Small intestine (tissue), 7 donors: ENCODE results near the gene GCNT1. TPM values are rescaled to one million over a fixed set of nuclear protein-coding genes. Genes with fewer than 3 reads are reported as not detected.
"Not testable (repeated sequence)": the region's sequence is repeated elsewhere in the genome, so short reads cannot be mapped to it uniquely, and the experiment has no call there.

Experiments used
- DNase-seq, 2 donors: peaks; one replicate each; pipeline versions ENCODE4 v3.0.0 to v3.0.0-alpha.2; 2013
- FAIRE-seq: peaks from 2 replicates; lab custom pipeline; 2012; peaks lifted over from hg19 to GRCh38; lab: Jason Lieb, UNC
- H3K27ac ChIP-seq, 3 donors: one replicate each; pipeline ENCODE4 v1.5.1; 2013; ENCODE audit warnings: low read length in 2 of 3, mild to moderate bottlenecking in 2 of 3, control low read depth in 1 of 3, inconsistent platforms in 1 of 3, low read depth in 1 of 3, moderate library complexity in 1 of 3
- H3K27me3 ChIP-seq, 3 donors: one replicate each; pipeline ENCODE4 v1.6.1; 2013; ENCODE audit warnings: low read length in 3 of 3, inconsistent platforms in 1 of 3; ENCODE audit not compliant: control insufficient read depth in 3 of 3, insufficient read depth in 3 of 3
- H3K36me3 ChIP-seq, 3 donors: one replicate each; pipeline ENCODE4 v1.6.1; 2013; ENCODE audit warnings: low read length in 3 of 3, inconsistent platforms in 1 of 3, low read depth in 1 of 3, mild to moderate bottlenecking in 1 of 3, moderate library complexity in 1 of 3; ENCODE audit not compliant: control insufficient read depth in 3 of 3, insufficient read depth in 2 of 3
- H3K4me1 ChIP-seq, 3 donors: one replicate each; pipeline ENCODE4 v1.6.1; 2013; ENCODE audit warnings: low read length in 2 of 3, inconsistent platforms in 1 of 3, low read depth in 1 of 3, mild to moderate bottlenecking in 1 of 3, moderate library complexity in 1 of 3; ENCODE audit not compliant: control insufficient read depth in 3 of 3, insufficient read depth in 2 of 3
- H3K4me3 ChIP-seq, 3 donors: one replicate each; pipeline ENCODE4 v1.5.1; 2013; ENCODE audit warnings: low read length in 3 of 3, control low read depth in 1 of 3, inconsistent platforms in 1 of 3, low read depth in 1 of 3, mild to moderate bottlenecking in 1 of 3, moderate library complexity in 1 of 3
- H3K9me3 ChIP-seq, 2 donors: one replicate each; pipeline ENCODE4 v1.6.1; 2013; ENCODE audit warnings: low read depth in 1 of 2, low read length in 1 of 2; ENCODE audit not compliant: control insufficient read depth in 2 of 2, insufficient read depth in 1 of 2
- WGBS, 3 donors: extraction: QIAGEN DNeasy Blood & Tissue Kit; methylation state at CpG; one replicate each; pipeline ENCODE4 v1.1.7; 2013; 5-methylcytosine and 5-hydroxymethylcytosine counted together
- polyA plus RNA-seq, 4 donors: library from polyadenylated mRNA; stranded (reverse) in 3 of 4; unstranded in 1 of 4; fragments of 200-250 nt in 3 of 4; fragments of 120-200 nt in 1 of 4; gene quantifications; one replicate each; pipeline versions ENCODE4 v1.2.1 to v1.2.3, GENCODE V29; 2013
- donor health status: healthy with polysubstance abuse.
- donor health status: control.
- donor health status: control.
- donor health status: Bipolar disorder and iron deficiency.
- donor health status: healthy.

Gene GCNT1
- polyA plus RNA-seq, 4 donors = 7.0 to 170 (median 31.5) TPM

DNA sequence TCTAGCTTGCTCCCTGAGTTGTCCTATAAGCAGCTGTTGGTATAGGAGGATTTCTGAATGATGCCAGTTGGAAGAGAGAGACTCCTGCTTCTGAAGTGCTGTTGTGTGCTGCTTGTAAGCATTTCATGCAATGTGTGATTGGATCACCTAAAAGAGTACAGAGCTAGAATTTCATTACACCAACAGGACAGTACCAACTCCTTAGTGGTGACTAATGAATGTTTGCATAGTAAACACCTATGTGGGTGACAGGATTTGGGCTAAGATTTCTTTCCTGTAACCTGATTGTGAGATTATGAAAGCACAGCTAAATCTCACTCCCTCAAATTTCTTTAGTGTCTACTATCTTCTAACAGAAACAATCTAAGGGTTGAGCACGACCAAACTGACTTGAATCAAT is 67.0 kb downstream of the GCNT1 start:
- Histone ChIP-seq H3K4me3 (no peak overlapping the region), H3K4me1 (peaks cover 0 to 2% (median 0%) of the 10 kb centered on the region in 3 donors), H3K36me3 (peaks cover 0 to 3% (median 2%) of the 10 kb centered on the region in 3 donors), H3K27ac (no peak overlapping the region), H3K9me3 (peaks cover 0 to 6% of the 10 kb centered on the region in 2 donors), H3K27me3 (no peaks in the 10 kb centered on the region)
- WGBS, 3 donors = 61 to 70% (median 62%) methylated on average over 1 of the region's 1 CpG
- no peak for DNase-seq
- no peak for FAIRE-seq

DNA sequence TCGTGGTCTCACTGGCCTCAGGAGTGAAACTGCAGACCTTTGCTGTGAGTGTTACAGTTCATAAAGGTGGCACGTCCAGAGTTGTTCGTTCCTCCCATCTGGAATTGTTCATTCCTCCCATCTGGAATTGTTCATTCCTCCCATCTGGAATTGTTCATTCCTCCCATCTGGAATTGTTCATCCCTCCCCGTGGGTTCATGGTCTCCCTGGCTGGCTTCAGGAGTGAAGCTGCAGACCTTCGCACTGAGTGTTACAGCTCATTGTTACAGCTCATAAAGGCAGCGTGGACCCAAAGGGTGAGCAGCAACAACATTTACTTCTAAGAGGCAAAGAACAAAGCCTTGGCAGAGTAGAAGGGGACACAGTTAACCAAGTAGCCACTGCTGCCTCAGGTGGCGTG is 69.1 kb downstream of the GCNT1 start:
- DNase-seq (no peak), FAIRE-seq (no peak)
- no peaks in the 10 kb centered on the region for H3K27me3 ChIP-seq
- no peak overlapping the region for H3K4me3 ChIP-seq
- peaks cover 0 to 6% of the 10 kb centered on the region in 2 donors for H3K9me3 ChIP-seq
- H3K4me1 ChIP-seq = peaks cover 0 to 2% (median 0%) of the 10 kb centered on the region in 3 donors
- peaks cover 0 to 2% (median 0%) of the 10 kb centered on the region in 3 donors for H3K36me3 ChIP-seq
- 92 to 95% (median 92%) methylated on average over 7 of the region's 7 CpGs for WGBS, 3 donors
- no peak overlapping the region for H3K27ac ChIP-seq

DNA sequence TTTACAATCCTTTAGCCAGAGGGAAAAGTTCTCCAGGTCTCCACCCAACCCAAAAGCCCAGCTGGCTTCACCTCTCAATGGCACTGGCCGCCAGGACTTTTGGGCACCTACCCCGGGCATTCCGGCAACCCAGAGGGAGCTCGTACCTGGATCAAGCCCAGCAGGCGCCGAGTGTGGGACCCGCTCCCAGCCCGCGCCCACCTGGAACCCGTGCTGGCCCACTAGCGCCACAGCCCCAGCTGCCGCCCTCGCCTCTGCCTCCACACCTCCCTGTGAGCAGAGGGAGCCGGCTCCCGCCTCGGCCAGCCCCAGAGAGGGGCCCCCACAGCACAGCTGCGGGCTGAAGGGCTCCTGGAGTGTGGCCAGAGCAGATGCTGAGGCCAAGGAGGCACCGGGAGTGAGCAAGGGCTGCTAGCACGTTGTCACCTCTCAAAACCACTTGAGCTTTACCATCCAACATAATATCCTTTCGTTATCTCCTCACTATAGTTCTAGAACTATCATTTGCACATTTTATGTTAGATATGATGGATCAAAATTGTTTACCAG is 69.7 kb downstream of the GCNT1 start:
- Histone ChIP-seq H3K27me3 (no peaks in the 10 kb centered on the region), H3K36me3 (peaks cover 0 to 2% (median 0%) of the 10 kb centered on the region in 3 donors), H3K4me3 (no peak overlapping the region), H3K9me3 (peaks cover 0 to 6% of the 10 kb centered on the region in 2 donors), H3K27ac (no peak overlapping the region), H3K4me1 (peaks cover 0 to 2% (median 0%) of the 10 kb centered on the region in 3 donors)
- DNase-seq (no peak), FAIRE-seq (no peak)
- 88 to 97% (median 97%) methylated on average over 18 to 20 of the region's 20 CpGs for WGBS, 3 donors

DNA sequence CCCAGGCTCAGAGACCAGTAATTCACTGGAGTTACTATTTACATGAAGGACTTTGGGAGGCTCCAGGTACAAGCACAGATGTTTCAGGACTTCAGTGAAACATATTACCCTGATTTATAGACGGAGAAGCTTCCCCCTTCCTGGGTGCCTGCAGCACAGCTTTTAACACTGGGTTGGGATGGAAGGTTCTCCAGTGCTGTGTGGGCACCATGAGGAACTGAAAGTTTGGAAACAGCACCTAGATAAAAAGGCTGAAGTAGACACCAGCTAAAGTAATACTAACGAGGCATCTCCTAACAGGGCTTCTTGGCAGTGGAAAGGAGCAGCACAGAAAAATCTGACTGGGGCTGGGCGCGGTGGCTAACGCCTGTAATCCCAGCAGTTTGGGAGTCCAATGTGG is 70.7 kb downstream of the GCNT1 start:
- Histone ChIP-seq H3K4me1 (peaks cover 0 to 6% (median 2%) of the 10 kb centered on the region in 3 donors), H3K9me3 (peaks cover 0 to 6% of the 10 kb centered on the region in 2 donors), H3K27me3 (no peaks in the 10 kb centered on the region), H3K36me3 (peaks cover 0 to 2% (median 0%) of the 10 kb centered on the region in 3 donors), H3K4me3 (no peak overlapping the region), H3K27ac (no peak overlapping the region)
- DNase-seq = no peak
- 93 to 97% (median 96%) methylated on average over 5 of the region's 5 CpGs for WGBS, 3 donors
- FAIRE-seq = no peak

DNA sequence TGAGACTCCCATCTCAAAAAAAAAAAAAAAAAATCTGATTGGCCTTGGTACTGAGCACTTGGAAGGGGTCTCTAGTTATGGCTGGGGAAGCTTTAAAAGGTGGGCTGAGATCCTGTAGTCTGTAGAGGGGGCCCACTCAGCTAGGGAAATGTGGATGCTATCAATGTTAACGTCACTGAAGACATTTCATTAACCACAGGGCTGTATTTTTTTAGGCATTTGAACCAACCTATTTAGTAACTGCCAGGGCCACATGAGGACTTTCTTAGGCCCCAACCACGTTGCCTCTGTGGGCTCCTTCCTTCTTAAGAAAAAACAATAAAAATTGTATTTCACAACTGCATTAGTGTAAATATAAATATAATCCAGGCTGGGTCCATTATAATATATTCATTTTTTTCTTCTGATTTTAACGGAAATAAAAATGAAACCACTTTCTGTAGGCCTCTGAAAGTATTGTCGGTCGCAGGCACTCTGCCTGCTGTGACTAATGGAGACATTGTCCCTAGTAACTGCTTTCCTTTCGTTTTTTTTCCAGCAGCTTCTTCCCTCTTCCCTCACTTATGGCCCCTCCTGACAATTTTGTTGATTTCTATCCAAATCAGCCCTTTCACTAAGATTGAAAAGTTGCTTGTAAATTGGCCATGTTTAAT is 71.6 kb downstream of the GCNT1 start:
- Histone ChIP-seq H3K4me3 (no peak overlapping the region), H3K9me3 (peaks cover 0 to 6% of the 10 kb centered on the region in 2 donors), H3K4me1 (peaks cover 0 to 6% (median 2%) of the 10 kb centered on the region in 3 donors), H3K27me3 (no peaks in the 10 kb centered on the region), H3K27ac (peak overlapping the region in 1 of 3 donors; percentile 45), H3K36me3 (peaks cover 0 to 2% (median 0%) of the 10 kb centered on the region in 3 donors)
- FAIRE-seq (no peak), DNase-seq (peak in 1 of 2 donors; percentile 28)
- 21 to 27% (median 24%) methylated on average over 6 of the region's 6 CpGs for WGBS, 3 donors

DNA sequence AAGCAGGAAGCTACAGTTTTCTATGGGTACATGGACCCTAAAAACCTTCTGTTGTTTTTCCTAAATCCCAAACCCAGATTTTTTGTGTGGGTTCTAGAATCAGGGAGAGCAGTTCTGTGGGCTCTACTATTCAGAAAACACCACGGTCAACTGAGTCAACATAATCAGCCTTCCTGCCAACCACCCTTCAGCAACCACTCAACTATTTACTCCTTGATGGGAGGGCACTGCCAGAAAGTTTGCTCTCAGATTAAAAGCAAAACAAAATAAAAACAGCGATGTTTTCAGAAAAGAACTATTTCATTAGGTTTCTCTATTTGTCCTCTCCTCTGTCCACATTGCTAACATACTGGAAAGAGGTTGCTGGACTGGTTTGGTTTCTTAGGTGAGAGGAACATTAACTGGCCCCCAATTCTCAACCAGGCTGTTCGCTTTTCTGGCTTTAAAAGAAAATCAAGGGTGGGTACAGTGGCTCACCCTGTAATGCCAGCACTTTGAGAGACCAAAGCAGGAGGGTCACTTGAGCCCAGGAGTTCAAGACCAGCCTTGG is 72.3 kb downstream of the GCNT1 start:
- no peak overlapping the region for H3K27ac ChIP-seq
- 71 to 74% (median 73%) methylated on average over 3 of the region's 3 CpGs for WGBS, 3 donors
- FAIRE-seq (no peak), DNase-seq (no peak)
- peaks cover 0 to 2% (median 0%) of the 10 kb centered on the region in 3 donors for H3K36me3 ChIP-seq
- no peaks in the 10 kb centered on the region for H3K27me3 ChIP-seq
- H3K4me1 ChIP-seq = peaks cover 0 to 6% (median 2%) of the 10 kb centered on the region in 3 donors
- H3K9me3 ChIP-seq = peaks cover 0 to 6% of the 10 kb centered on the region in 2 donors
- no peak overlapping the region for H3K4me3 ChIP-seq

DNA sequence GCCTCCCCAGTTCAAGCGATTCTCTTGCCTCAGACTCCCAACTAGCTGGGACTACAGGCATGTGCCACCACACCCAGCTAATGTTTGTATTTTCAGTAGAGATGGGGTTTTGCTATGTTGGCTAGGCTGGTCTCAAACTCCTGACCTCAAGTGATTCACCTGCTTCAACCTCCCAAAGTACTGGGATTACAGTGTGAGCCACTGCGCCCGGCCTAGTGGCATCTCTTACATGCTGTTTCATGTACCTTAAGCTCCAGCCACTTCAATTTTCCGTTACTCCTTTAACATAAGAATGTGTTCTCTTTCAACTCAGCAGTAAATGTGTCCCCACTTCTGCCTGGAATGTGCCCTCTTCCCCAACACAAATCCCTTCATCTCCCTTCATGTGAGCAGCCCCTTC is 73.9 kb downstream of the GCNT1 start:
- not testable (repeated sequence) for H3K9me3 ChIP-seq, H3K4me3 ChIP-seq, FAIRE-seq, H3K27ac ChIP-seq, H3K4me1 ChIP-seq, H3K36me3 ChIP-seq, DNase-seq, H3K27me3 ChIP-seq
- WGBS, 3 donors = 84 to 98% (median 97%) methylated on average over 4 of the region's 4 CpGs

DNA sequence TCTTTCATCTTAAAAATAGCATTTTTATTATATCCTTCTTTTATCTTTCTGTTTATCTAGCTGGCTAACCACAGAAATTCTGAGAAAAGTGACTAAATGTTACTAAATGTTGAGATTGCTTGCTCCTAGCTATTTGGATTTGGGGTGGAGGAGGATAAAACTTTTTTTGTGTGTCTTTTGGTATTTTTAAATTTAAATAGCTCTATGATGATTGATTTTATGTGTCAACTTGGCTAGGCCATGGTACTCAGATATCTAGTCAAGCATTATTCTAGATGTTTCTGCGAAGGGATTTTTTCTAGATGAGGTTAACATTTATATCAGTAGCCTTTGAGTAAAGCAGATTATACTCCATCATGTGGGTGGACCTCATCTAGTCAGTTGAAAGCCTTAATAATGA is 75.0 kb downstream of the GCNT1 start:
- 79 to 97% (median 96%) methylated on average over 1 of the region's 1 CpG for WGBS, 3 donors
- Histone ChIP-seq H3K27ac (no peak overlapping the region), H3K36me3 (peaks cover 0 to 2% (median 0%) of the 10 kb centered on the region in 3 donors), H3K9me3 (no peaks in the 10 kb centered on the region), H3K4me3 (no peak overlapping the region), H3K27me3 (no peaks in the 10 kb centered on the region), H3K4me1 (peaks cover 0 to 6% (median 2%) of the 10 kb centered on the region in 3 donors)
- DNase-seq = no peak
- no peak for FAIRE-seq
